ENCODE measurements around the gene RNF144B.

The RNF144B gene

DNA sequence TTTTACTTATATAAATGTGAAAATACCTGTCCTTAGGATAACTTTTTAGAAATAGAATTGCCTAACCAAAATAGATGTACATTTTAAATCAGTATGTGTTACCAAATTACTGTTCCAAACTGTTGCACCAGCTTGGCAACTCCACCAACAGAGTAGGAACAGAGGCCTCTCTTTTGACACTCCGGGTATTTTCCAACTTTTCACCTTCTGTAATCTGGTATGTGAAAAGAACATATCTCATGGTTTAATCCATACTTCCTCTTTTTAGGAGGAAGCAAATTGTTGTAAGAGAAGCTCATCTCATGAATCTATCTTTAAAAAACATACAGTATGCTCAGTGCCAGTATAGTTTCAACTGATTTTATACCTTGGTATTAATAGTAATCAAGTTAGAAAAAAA lies 24.9 kb downstream of the RNF144B start:
- no peak for DNase-seq

DNA sequence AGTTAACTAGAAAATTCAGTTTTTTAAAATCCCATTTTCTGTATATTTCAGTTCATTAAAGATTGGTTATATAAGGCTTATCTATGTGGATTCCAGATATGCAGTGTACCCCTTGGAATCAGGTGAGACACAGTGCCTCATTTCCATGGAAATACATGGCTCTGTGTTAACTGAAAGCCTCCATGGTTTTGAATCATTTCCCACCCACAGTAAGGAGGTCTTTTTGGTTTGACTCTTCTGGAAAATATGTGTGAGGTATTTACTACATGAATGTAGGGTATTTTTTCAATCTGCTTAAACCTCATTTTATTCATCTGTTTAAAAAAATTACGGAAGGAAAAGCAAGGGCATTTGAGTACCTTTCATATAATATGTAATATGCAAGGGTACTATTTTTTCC lies 25.5 kb downstream of the RNF144B start:
- DNase-seq, result no peak

DNA sequence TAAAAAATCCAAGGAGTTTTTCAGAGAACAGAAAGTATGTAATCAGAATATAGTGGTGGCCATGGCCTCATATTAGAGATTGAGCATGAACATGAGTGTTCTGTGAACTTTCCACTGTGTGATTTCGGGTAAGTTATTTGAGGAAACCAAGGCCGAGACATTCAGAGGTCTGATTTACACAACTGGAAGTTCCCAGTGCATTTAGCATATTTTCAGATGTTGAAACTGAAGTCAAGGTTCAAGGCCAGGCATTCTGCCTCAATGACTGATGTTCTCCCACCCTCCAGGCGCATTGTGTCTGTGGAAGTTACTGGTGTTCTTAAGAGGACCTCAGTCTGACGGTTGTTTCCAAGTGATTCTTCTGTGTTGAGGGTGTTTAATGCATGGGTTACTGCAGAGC lies 26.2 kb downstream of the RNF144B start:
- DNase-seq, result no peak

DNA sequence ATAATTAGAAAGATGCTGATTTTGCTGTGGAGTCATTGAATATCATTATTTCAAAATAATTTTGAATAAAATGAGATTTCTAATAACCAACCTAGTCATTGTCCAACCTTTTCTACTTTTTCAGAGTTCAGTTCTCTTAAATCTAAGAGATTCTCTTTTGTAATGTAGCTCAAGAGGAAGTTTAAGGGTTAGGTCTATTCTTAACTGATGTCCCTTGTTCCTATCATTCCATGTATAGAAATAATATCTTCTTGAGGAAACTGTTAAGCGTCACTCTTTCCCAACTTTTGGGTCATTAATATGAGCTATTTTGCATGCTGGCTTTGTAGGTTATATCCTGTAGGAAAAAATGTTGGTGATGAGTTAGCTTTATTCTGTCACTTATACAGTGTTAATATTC lies 27.0 kb downstream of the RNF144B start:
- DNase-seq, result no peak

DNA sequence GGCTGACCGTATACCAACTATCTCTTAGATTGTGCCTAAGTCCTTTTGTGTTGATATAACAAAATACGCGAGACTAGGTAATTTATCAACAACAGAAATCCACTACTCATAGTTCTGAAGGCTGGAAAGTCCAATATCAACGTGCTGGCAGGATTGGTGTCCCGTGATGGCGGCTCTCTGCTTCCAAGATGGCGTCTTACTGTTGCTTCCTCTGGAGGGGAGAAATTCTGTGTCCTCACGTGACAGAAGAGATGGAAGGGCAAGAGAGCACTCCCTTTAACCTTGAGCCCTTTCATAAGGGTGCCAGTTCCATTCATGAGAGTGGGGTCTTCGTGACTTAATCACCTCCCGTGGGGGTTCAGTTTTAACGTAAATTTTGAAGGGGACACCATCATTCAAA lies 28.1 kb downstream of the RNF144B start:
- DNase-seq, result no peak

DNA sequence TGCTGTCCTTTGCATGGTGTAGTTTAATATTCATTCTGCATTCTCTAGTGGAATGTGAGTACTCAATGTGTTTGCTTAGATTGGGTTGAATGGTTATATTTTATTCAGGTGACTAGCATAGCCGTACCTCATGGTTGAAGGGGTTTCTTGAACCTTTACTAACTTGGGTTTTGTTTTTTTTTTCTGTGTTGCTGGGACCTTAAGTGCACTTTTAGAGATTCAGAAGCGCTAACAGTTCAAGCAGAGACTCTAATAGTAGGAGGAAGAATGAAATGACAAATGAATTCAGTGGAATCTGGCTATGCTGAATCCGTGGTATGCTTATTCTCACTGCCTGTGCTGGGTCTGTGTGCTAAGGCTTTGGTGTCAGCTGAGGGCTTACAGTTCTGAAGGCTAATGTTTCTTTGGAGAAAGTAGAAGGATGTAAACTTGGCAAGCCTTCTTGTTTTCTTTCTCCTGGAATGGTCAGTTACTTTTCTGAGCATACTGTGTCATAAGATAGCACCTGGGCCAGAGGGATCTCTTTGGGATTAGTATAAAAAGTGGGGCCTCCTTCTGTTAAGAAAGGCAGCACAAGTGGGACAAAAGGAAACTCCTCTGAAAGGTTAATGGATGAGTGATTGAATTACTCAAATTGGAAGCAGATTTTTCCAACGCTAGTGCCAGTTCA lies 28.7 kb downstream of the RNF144B start:
- no peak for DNase-seq

DNA sequence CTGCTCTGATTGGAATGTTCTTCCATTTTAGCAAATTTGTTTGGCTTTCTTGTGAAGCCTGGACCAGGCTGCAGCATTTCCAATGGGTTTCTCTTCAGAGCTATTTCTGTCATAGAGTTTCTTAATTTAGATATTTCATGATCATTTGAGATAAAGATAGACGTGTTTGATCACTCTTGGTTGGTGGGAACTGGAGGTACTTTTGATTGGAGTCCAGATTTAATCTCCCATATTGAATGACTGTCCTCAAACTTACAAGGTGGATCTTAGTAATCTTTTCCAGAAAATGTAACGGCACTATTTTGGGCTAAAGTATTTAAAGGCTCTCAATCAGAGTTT lies 29.2 kb downstream of the RNF144B start:
- no peak for DNase-seq

DNA sequence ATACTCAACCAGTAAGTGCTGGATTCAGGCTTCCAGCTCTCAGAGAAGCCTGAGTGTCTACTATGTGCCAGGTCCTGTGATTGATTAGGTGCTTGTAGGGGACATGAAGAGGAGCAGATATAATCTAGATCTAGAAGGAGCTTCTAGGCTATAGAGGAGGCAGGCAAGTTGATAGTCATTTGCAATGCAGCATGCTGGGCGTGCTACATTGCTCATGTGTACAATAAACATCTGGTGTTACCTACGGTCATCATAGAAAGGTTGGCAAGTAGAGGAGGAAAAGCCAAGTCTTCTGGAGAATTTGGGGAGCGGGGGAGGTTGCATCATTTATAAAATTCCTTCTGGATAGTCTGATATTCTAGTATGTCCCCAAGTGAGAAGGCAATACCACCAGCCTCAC lies 33.2 kb downstream of the RNF144B start:
- no peak for DNase-seq

DNA sequence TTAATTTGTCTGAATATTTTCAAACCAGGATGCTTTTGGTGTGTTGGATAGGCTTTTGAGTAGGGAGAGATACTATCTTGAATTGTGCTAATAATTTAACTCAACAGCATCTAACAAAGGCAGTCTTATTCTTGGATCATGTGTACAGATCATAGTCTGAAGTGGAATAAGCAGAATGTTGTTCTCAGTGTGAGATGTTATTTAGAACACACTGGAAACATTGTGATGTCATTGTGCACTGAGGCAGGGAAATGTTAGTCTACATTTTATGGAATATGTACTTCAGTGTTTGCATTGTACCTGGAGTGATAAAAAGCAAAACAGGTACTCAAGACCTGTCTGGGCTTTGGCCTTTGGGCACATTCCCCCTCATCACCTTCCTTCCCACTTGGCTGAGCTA lies 35.0 kb downstream of the RNF144B start:
- DNase-seq, result no peak

DNA sequence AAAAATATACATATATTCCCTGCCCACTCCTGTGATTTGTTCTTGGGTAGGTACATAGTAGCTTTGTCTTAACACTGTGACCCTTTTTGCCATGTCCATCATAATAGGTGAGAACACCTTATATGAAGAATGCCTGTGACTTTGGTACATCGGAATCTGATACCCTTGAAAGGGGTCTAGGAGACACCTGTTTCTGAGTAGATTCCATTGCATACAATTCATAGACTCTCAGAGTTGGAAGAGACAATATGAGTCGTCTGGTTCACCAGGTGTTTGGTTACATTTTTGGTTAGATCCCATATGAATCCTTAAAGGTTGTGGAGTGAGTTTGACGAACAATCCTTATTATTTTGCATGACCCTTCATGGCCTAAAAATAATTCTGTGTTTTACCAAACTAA lies 36.3 kb downstream of the RNF144B start:
- no peak for DNase-seq

DNA sequence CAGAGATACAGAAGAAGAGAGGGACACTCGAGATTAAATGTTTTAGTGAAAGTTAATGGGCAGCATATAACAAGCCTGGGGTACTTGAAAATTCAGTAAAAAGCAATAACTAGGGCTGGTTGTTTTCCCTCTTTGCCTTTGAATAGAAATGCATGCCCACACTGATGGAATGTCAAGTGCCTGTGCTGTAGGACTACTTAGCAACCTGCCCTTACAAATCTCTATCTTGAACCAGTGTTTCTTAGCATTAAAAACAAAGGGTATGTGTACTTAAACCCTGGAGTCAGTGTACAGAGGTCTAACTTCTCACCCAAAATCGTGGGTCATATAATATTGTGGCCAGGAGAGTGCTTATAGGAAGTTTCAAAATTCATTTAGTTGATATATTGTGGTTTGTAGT lies 37.1 kb downstream of the RNF144B start:
- DNase-seq, result no peak

DNA sequence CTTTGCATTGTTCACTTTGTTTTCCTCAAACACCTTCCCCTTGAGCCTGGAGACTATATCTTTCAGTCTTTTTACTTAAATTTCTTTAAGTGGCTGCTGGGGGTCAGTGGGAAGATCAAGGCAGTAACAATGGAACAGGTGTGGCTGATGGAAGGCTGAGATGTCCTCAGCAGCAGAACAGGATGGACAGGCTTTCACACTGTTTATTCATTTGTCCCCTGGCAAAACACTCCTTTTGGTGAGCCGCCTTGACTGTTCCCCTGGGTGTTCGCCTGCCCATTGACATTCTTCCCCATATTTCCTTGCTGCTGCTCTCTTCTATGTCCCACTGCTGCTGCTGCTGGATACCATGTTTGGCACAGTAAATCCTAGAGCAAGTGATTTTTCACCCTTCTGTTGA lies 38.1 kb downstream of the RNF144B start:
- no peak for DNase-seq

DNA sequence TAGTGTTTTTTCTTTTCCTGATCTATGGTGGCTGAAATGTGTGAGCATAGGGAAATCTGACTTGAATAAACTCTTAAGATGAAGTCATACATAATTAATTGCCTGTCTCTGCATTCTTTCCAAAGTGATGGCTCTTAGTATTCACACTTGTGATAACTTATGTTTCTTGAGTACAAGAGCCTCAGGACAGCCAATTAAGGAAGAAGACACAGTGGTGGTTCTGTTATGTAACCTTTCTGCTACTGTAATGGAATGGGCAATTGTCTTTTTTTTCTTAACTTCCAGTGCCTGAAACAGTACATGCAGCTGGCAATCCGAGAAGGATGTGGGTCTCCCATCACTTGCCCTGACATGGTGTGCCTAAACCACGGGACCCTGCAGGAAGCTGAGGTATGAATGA lies 40.1 kb downstream of the RNF144B start:
- DNase-seq, result no peak

DNA sequence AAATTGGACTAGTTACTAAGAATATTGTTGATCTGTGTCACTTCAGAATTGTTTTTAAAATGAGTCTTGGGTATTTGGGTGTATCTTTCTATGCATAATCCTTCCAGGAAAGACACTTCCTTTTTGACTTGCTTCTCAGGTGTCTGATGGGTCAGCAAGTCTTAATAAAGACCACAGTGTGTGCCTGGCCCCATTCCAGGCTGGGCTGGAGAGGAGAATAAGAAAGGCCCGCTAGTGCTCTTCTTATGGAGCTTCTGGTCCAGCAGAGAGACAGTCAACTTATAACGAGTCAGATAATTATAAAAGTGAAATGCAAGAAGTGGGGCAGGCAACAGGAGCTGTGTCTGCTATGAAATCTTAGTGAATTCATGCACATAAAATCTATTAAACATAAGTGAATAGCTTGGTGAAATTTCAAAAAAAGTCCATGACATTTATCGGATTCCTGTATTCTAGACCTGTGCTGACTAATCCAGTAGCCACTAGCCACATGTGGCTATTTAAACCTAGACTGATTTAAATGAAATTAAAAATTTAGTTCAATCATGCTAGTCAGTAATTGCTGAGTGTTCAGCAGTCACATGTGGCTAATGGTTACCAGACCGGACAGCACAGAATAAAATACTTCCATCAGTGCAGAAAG lies 42.6 kb downstream of the RNF144B start:
- no peak for DNase-seq

DNA sequence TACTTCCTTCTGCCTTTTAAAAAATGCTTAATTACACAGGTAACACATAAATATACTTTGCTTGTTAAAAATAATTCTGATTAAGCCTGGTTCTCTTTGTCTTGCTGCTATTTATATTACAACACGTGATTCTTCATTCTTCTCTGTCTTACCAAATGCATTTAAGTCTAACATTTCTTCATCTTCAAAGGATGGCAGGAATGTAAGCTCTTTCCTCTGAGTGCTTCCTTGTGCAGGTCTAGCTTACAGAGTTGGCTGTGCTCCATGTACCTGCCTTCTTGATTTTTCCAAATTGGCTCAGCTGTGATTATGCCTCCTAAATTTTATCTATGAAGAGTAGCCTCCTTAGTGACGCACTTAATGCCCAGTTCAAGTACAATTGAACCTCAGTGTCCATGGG lies 44.4 kb downstream of the RNF144B start:
- no peak for DNase-seq

DNA sequence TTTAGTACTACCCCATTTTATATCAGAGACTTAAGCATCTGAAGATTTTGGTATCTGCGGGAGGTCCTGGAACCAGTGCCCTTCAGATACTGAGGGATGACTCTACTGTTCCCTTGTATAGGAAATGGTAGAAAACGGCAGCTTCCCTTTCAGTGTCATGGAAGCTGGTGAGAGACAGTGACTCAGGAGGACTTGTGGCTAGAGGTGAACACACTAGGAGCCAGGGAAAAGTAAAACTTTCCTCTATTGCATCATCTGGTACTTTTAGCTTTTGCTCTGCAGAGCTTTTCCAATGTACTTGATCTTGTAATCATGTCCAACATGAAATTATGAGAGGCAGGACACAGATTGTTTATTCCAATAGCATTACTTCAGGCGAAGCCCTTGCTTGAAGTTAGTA lies 45.0 kb downstream of the RNF144B start:
- DNase-seq, result no peak

DNA sequence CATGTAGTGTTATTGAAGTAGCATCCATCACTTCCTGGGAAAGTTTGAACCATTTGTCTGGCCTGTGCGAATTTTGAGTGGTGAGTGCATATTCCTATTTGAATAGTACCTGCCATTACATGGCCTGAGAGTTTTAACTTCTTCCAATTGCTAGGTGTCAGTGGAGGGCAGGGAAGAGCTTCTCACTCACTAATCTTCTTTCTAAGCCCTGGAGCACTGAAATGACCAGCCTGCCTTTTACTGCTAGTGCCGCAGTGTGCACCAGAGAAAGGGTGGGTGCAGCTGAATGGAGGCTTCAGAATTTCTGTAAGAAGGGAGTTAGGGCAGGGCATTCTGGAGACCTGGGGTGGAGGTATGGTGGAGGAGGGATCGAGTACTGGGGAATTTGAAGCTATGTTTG lies 45.5 kb downstream of the RNF144B start:
- no peak for DNase-seq

DNA sequence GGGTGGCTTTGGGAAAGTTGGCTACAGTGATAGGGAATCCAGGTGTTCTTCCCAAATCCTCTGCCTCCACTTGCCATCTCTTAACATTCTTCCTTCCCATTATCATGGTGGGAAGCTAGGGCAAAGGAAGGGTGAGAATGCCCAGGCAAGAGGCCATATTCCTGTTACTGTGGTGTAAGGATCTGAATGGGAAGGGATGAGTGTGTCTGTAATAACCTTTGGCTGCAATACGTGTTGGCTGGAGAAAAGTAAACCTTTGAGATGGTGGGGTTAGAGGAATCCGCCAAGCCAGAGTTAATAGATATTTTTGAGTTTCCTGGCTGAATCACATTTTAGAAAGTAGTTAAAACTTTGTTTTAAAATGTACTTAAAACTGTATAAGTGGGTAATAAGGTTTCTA lies 45.9 kb downstream of the RNF144B start:
- DNase-seq, result no peak

DNA sequence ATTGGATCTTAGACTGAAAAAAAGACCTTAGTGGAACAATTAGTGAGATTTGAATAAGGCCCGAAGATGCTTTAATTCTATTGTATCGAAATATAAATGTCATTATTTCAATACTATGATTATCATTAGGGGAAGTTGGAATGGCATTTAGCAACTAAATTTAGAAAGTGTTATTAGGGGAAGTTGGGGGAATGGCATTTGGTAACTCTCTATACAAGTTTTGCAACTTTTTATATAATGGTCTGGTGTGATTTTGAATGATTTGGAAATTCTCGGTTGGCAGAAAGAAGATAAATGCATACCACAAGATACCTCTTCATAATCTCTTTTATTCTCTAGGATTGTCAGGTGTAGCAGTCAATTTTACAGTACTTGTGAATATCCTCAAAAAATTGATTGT lies 49.2 kb downstream of the RNF144B start:
- no peak for DNase-seq

DNA sequence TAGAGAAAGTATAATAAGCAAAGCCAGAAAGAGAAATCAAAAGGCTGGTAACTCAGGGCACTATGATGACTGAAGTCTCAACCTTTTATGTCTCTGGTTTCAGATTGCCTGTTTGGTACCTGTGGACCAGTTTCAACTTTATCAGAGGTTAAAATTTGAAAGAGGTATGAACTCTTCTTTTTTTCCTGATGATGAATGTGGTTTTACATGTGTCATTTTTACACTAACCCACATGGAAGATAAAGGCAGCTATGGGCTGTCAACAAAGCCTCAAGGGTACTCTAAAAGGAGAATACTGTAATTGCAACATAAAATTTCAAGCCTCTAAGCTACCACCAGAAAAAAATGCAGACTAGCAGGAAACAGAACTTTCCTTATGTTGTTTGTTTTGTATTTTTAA lies 52.4 kb downstream of the RNF144B start:
- DNase-seq, result no peak

DNA sequence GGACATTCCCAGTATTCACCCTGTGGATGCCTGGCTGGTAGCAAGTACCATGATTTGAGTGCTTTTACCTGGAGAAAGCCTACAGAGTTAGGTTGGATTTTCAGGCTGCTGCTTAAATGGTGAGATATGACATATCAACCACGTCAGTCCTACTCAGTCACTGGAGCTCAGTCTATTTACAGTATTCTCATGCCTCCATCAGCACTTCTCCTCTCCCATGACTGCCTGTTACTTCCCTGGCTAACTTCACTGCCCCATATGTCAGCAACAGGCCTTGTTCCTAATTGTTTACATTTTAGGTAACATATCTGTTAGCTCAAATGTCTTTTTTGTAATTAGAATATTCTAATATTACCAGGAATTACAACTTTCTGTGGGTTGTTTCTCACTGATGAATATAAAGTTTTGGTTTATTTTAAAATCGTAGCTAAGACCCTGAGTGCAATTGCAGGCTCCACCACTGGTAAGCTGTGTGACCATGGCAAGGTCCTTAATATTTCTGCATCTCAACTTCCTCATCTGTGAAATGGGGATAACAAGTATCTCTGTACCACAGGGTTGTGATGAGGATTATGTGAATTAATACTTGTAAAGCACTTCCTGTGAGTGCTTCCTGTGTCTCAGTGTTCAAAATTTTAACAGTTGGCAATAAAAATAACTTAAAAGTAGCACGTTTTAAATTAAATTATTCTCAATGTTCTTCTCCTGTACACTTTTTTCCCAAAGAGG lies 54.3 kb downstream of the RNF144B start:
- no peak for DNase-seq

DNA sequence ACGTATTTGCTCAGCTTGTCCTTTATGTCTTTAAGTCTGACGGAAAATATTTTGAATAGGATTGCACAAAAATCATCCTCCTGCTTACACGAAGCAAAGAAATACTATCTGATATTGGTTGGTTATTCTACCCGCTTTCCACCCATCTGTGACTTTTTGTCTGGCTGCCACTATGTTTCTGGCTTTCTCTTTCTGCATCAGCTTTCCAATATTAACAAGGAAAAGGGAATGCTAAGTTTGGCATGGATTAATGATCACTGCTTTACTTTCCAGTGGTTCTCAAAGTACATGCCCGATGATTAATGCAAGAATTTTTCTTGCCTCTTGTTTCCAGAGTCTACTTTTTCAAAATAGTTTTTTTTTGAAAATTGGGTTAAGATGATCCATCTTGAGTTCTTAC lies 57.0 kb downstream of the RNF144B start:
- no peak for DNase-seq

DNA sequence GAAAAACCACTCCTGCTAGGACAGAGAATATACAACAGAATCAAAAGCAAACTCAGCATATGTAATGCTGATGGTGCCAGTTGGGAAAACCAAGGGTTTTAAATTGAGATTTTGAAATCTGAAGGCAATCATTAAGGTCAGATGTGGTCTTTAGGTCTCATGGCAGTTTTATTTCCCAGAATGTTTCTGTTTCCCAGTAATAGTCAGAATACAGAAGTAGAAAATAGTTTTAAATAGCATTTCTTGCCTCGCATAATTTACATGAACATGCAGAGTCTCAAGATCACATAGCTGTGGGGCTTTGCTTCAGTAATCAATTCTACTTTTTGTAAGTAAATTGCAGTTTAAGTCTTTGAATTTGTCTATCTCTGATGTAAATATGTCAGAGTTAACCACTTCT lies 58.1 kb downstream of the RNF144B start:
- DNase-seq, result no peak

DNA sequence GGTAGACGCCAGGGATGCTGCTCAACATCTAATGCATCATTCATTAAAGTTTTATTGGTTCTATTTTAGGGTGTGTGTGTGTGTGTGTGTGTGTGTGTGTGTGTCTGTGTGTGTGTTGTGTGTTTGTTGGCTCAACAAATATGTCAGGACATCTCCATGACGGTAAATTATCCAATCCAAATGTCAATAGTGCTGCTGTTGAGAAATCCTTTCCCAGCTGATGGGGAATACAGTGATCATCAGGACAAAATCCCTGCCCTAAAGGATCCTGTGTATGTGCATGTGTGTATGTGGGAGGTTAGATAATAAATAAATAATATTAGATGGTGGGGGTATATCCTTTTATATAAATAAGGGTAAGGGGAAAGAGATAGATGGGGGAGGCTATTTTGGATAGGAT lies 59.6 kb downstream of the RNF144B start:
- no peak for DNase-seq

DNA sequence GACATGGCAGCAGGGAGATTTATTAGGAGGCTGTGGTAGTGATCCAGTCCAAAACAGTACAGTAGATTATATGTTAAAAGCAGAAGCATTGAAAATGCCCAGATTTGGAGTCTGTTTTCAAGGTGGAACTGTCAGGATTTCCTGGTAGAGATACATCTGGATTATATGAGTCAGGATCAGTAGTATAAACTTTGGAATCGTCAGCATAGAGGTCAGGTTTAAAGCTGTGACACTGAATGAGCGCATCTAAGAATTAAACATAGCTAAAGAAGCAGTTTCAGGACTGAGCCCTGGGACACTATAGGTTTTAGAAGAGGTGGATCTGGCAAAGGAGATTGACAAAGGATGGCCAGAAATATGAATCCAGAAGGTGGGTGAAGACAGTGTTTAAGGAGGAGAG lies 60.4 kb downstream of the RNF144B start:
- no peak for DNase-seq
